ENCODE results near the gene STOX2.
"Not testable (repeated sequence)": the region's sequence is repeated elsewhere in the genome, so short reads cannot be mapped to it uniquely, and the experiment has no call there.

Gene STOX2

DNA sequence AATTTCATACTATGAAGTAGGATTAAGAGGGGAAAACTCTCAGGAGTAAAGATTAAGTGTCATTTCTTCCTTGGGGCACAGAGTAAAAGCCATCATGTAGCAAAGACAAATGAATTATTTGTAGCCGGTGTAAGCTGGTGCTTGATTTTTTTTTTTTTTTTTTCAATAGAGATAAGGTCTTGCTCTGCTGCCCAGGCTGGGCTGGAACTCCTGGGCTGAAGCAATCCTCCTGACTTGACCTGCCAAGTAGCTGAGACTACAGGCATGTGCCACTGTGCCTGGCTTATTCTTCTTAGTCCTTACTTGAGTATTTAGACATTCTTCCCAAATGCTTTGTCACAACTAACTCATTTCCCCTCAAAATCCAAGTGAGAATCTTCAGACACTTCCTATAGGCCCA lies 125.7 kb downstream of the STOX2 start:
- no peak for DNase-seq

DNA sequence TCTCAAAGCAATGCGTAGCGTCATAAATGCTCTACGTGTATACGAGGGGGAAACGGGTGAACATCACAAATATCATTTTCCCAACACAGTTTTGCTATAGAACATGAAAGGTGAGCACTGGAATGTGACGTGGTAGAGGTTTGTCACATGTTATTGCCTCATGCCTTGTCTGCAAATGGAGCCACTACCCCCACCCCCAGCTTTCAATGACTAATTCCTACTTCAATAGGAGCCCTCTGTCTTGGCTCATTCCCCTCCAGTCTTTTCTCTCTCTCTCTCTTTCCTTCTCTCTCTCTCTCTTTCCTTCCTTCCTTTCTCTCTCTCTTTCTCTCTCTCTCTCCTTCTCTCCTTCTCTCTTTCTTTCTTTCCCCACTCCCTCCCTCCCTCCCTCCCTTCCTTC lies 127.0 kb downstream of the STOX2 start:
- no peak for DNase-seq

GRCh38 chr4:184039963-184040383 lies 134.9 kb downstream of the STOX2 start:
- DNase-seq, result no peak

GRCh38 chr4:184041156-184041555 lies 136.0 kb downstream of the STOX2 start:
- DNase-seq, result no peak

GRCh38 chr4:184046148-184046547 lies 141.0 kb downstream of the STOX2 start:
- DNase-seq, result no peak

DNA sequence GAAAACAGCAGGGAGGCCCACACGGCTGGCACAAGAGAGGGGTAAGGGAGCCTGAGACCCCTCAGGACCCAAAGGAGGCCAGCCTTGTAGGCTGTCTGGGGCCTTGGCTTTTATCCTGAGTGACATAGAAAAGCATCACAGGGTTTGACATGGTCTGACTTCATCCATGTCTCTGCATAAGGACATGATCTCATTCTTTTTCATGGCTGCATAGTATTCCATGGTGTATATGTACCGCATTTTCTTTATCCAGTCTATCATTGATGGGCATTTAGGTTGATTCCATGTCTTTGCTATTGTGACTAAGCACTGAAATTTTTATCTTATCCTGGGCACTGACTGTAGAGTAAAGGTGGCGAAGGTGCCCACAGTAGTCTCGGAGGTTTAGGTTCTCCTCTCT lies 146.2 kb downstream of the STOX2 start:
- not testable (repeated sequence) for DNase-seq

GRCh38 chr4:184052616-184053015 lies 147.5 kb downstream of the STOX2 start:
- no peak for DNase-seq

- DNase-seq, result no peak
Measured at GRCh38 chr4:184053434-184053833, 148.3 kb downstream of the STOX2 start.

- DNase-seq, result no peak
Measured at GRCh38 chr4:184056877-184057276, 151.8 kb downstream of the STOX2 start.

DNA sequence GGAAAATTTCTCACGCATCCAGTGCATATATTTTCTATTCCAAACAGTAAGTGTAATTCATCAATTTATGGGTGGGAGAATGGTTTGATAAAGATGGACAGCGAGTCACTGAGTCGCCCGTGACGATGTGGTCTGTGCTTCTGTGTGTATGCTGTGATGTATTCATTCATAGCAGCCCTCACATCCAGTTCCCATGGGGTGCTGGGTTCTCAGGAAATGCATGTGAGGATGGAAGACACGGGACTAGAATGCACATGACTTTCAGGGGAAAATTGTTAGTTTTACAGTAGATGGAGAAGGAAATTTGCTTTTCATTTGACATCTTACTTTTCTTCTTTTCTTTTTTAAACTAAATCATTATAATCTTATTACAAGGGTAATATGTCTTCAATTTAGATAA lies 152.9 kb downstream of the STOX2 start:
- DNase-seq, result no peak

GRCh38 chr4:184059099-184059498 lies 154.0 kb downstream of the STOX2 start:
- DNase-seq, result no peak

DNA sequence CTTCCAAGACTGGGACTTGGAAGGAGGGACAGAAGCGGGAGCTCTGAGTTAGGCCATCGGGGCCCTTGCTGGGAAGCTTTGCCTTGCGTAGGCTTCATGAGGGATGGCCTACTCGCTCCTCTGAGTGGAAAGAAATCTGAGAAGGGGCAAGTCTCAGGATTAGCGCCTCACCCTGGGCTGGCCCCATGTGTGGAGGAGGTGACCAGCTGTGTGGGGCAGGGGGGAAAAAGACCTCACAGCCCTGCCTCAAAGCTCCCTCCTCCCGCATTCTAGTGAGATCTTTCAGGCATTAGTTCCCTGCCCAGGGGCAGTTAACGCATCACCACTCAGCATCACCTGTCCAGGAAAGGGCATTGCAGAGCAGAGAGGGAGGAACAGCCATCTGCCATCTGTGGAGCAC lies 156.5 kb downstream of the STOX2 start:
- DNase-seq, result no peak

DNA sequence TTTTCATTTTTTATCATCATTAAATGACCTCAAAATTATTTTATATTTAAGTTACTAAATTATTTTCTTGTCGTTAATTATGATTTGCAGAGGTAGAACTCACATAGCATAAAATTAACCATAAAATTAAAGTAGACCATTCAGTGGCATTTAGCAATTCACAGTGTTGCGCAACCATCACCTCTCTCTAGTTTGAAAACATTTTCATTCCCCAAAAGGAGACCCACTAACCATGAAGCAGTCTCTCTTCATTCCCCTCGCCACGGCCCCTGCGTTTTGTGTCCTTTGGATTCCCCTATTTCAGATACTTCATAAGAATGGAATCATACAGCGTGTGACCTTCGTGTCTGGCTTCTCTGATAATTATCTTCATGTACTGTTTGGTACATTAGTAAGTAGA lies 157.7 kb downstream of the STOX2 start:
- no peak for DNase-seq

DNA sequence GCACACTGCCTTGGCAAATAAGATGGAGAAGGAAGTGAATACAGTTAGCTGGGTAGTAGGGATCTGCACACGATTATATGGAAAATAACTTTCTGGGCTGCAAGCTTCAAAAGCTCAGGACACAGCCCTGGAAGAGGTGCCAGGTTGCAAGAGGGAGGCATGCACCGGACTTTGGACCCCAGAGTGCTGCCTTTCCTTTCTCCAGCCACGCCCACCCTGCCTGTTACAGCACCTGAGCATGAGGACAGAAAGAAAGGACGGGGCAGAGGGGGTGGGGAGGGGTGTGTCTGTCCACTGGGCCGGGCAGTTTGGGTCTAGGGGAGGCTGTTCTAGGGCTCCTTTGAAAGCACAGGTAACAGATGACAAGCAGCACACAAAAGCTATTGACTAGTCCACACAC lies 159.8 kb downstream of the STOX2 start:
- no peak for DNase-seq

- no peak for DNase-seq
Measured at GRCh38 chr4:184066584-184067300, 161.6 kb downstream of the STOX2 start.

- DNase-seq, result no peak
Measured at GRCh38 chr4:184067931-184068554, 162.9 kb downstream of the STOX2 start.

Data from activated CD4-positive, alpha-beta T cell treated with anti-CD3 and anti-CD28 coated beads, Interleukin-2, amount 50 U/mL, for 4 hours (primary cell).